ENCODE data around the gene ACAN. TPM values are rescaled to one million over a fixed set of nuclear protein-coding genes. Genes with fewer than 3 reads are reported as not detected.
A peak's percentile ranks its signal among the peaks of the same experiment; 100 is the strongest.

The ACAN gene
- total RNA-seq, 1 experiment from 2014 or later = 0.03 TPM

GRCh38 chr15:88891540-88892254 lies 88.5 kb downstream of the ACAN start:
- POLR2A ChIA-PET = interaction anchor here (0.6 kb wide), 1 partner anchor 101 kb away, joined by 4 read pairs; no protein-coding TSS in a partner anchor
- in situ Hi-C loops (cut with HindIII; ENCODE audit: low pct_unique_long_range_greater_than_20kb, low sequenced_read_pairs) (no loop called here), intact Hi-C loops (cut with micrococcal nuclease; ENCODE audit: unreplicated experiment) (loop anchor here (5.0 kb wide), 1 partner anchor 286 kb away; no protein-coding TSS in a partner anchor)
- ATAC-seq (no peak), DNase-seq (ENCODE audit: low read depth, low spot score) (no peak)
- BruUV-seq (replicated peaks) = no TSS peak
- TF ChIP-seq CTCF (IDR thresholded peaks at IDR 0.05) (no peak), SIN3A (IDR thresholded peaks at IDR 0.05; ENCODE audit: borderline replicate concordance, insufficient read depth, low read depth, low read length) (no peak), POLR2AphosphoS5 (IDR thresholded peaks at IDR 0.05; ENCODE audit: low read depth, low read length) (no peak; the same call in 1 of the 2 replicates), TCF7L2 (IDR thresholded peaks at IDR 0.05; ENCODE audit: low read depth, low read length) (no peak), REST (IDR thresholded peaks at IDR 0.05; ENCODE audit: insufficient read depth in 1 of 2, low read depth in 2 of 2, low read length in 1 of 2) (no peak)
- Histone ChIP-seq H3K9me3 (ENCODE audit: control insufficient read depth, insufficient read depth, low read depth, low read length) (no peaks in the 10 kb centered on the region), H3K4me1 (ENCODE audit: control insufficient read depth, insufficient read depth, low read length) (peaks cover 23% of the 10 kb centered on the region), H3K36me3 (ENCODE audit: control insufficient read depth, insufficient read depth, low read length) (no peaks in the 10 kb centered on the region), H3K4me3 (ENCODE audit: low read depth in 2 of 2, low read length in 2 of 2) (no peak overlapping the region), H3K27me3 (ENCODE audit: control insufficient read depth, insufficient read depth, low read length) (no peaks in the 10 kb centered on the region), H3K27ac (ENCODE audit: low read length) (no peak overlapping the region)
- CTCF ChIA-PET = no interaction called here

- intact Hi-C loops (cut with micrococcal nuclease; ENCODE audit: unreplicated experiment) = loop anchor here (5.0 kb wide), 1 partner anchor 283 kb away; no protein-coding TSS in a partner anchor
- in situ Hi-C loops (cut with HindIII; ENCODE audit: low pct_unique_long_range_greater_than_20kb, low sequenced_read_pairs) = no loop called here
- POLR2A ChIA-PET = interaction anchor here (0.6 kb wide), 2 partner anchors 284 to 1337 kb away, joined by 3 to 5 read pairs; no protein-coding TSS in a partner anchor
- no peaks in the 10 kb centered on the region for H3K27me3 ChIP-seq (ENCODE audit: control insufficient read depth, insufficient read depth, low read length)
- no peaks in the 10 kb centered on the region for H3K9me3 ChIP-seq (ENCODE audit: control insufficient read depth, insufficient read depth, low read depth, low read length)
- H3K4me1 ChIP-seq (ENCODE audit: control insufficient read depth, insufficient read depth, low read length) = peaks cover 47% of the 10 kb centered on the region
- no TSS peak for BruUV-seq (replicated peaks)
- DNase-seq (ENCODE audit: low read depth, low spot score) = no peak
- H3K4me3 ChIP-seq (ENCODE audit: low read depth in 2 of 2, low read length in 2 of 2) = peak overlapping the region; percentile 55 to 71
- CTCF ChIA-PET = interaction anchor here (0.5 to 0.6 kb wide), 3 partner anchors 284 to 312 kb away, joined by 3 to 6 read pairs (median 4); no protein-coding TSS in a partner anchor
- no peak for TF ChIP-seq REST (IDR thresholded peaks at IDR 0.05; ENCODE audit: insufficient read depth in 1 of 2, low read depth in 2 of 2, low read length in 1 of 2)
- peak; percentile 64; the same call in 1 of the 2 replicates for TF ChIP-seq TCF7L2 (IDR thresholded peaks at IDR 0.05; ENCODE audit: low read depth, low read length)
- TF ChIP-seq SIN3A (IDR thresholded peaks at IDR 0.05; ENCODE audit: borderline replicate concordance, insufficient read depth, low read depth, low read length) = peak; percentile 79
- peak; percentile 97 for TF ChIP-seq CTCF (IDR thresholded peaks at IDR 0.05)
- TF ChIP-seq POLR2AphosphoS5 (IDR thresholded peaks at IDR 0.05; ENCODE audit: low read depth, low read length) = peak; percentile 51; the same call in 1 of the 2 replicates
- no peaks in the 10 kb centered on the region for H3K36me3 ChIP-seq (ENCODE audit: control insufficient read depth, insufficient read depth, low read length)
- peak; percentile 53 for ATAC-seq
- H3K27ac ChIP-seq (ENCODE audit: low read length) = peak overlapping the region; percentile 78
Observed at GRCh38 chr15:88894348-88894818, 91.1 kb downstream of the ACAN start.

Data from Panc1 (cell line).